Trophoblast cell (in vitro differentiated cells and primary cell): Measurements from ENCODE around the gene PADI4.
"Not testable (repeated sequence)": the region's sequence is repeated elsewhere in the genome, so short reads cannot be mapped to it uniquely, and the experiment has no call there.

Experiments used
- DNase-seq, 2 donors: peaks; one replicate each; pipeline ENCODE4 v3.0.0-alpha.2; 2016
- H2AFZ ChIP-seq: 2 replicates; pipeline ENCODE4 v1.6.1; 2013; ENCODE audit warnings: low read length, moderate library complexity, mild to moderate bottlenecking; ENCODE audit not compliant: insufficient read depth, poor library complexity
- H2AK5ac ChIP-seq: 2 replicates; pipeline ENCODE4 v1.6.1; 2013; ENCODE audit warnings: mild to moderate bottlenecking, low read length
- H2BK120ac ChIP-seq: 2 replicates; pipeline ENCODE4 v1.6.1; 2013; ENCODE audit warnings: low read length, mild to moderate bottlenecking, moderate library complexity; ENCODE audit not compliant: insufficient read depth, poor library complexity
- H2BK12ac ChIP-seq: 2 replicates; pipeline ENCODE4 v1.6.1; 2013; ENCODE audit warnings: mild to moderate bottlenecking, low read length, moderate library complexity
- H2BK5ac ChIP-seq: 2 replicates; pipeline ENCODE4 v1.6.1; 2013; ENCODE audit warnings: low read length, low read depth, moderate library complexity, mild to moderate bottlenecking; ENCODE audit not compliant: poor library complexity
- H3K14ac ChIP-seq: 2 replicates; pipeline ENCODE4 v1.6.1; 2013; ENCODE audit warnings: mild to moderate bottlenecking, low read length
- H3K18ac ChIP-seq: 2 replicates; pipeline ENCODE4 v1.6.1; 2013; ENCODE audit warnings: mild to moderate bottlenecking, low read length
- H3K23ac ChIP-seq: 2 replicates; pipeline ENCODE4 v1.6.1; 2013; ENCODE audit warnings: low read length
- H3K27ac ChIP-seq: 2 replicates; pipeline ENCODE4 v1.5.1; 2013; ENCODE audit warnings: low read depth, mild to moderate bottlenecking, inconsistent platforms, low read length, moderate library complexity
- H3K27me3 ChIP-seq: 2 replicates; pipeline ENCODE4 v1.6.1; 2013; ENCODE audit warnings: inconsistent platforms, mild to moderate bottlenecking, low read length, moderate library complexity; ENCODE audit not compliant: insufficient read depth
- H3K36me3 ChIP-seq, 2 experiments: 1 replicate in 1 of 2; 2 replicates in 1 of 2; pipeline ENCODE4 v1.6.1; 2013; ENCODE audit warnings: low read length in 2 of 2, mild to moderate bottlenecking in 2 of 2, moderate library complexity in 1 of 2; ENCODE audit not compliant: insufficient read depth in 2 of 2, control insufficient read depth in 1 of 2
- H3K4ac ChIP-seq: 2 replicates; pipeline ENCODE4 v1.6.1; 2013; ENCODE audit warnings: low read depth, mild to moderate bottlenecking, low read length, moderate library complexity
- H3K4me1 ChIP-seq, 2 experiments: 1 replicate in 1 of 2; 2 replicates in 1 of 2; pipeline ENCODE4 v1.6.1; 2013; ENCODE audit warnings: low read length in 2 of 2, mild to moderate bottlenecking in 2 of 2, moderate library complexity in 1 of 2; ENCODE audit not compliant: insufficient read depth in 2 of 2, control insufficient read depth in 1 of 2
- H3K4me2 ChIP-seq: 2 replicates; pipeline ENCODE4 v1.6.1; 2013; ENCODE audit warnings: inconsistent platforms, mild to moderate bottlenecking, low read length, moderate library complexity
- H3K4me3 ChIP-seq: 2 replicates; pipeline ENCODE4 v1.5.1; 2013; ENCODE audit warnings: mild to moderate bottlenecking, low read depth, low read length, inconsistent platforms
- H3K79me1 ChIP-seq: one replicate; pipeline ENCODE4 v1.6.1; 2013; ENCODE audit warnings: low read length
- H3K79me2 ChIP-seq: 2 replicates; pipeline ENCODE4 v1.6.1; 2013; ENCODE audit warnings: low read length, mild to moderate bottlenecking; ENCODE audit not compliant: control insufficient read depth, insufficient read depth, poor library complexity
- H3K9ac ChIP-seq: 2 replicates; pipeline ENCODE4 v1.6.1; 2013; ENCODE audit warnings: mild to moderate bottlenecking, low read length
- H3K9me3 ChIP-seq: 2 replicates; pipeline ENCODE4 v1.6.1; 2013; ENCODE audit warnings: low read depth, mild to moderate bottlenecking, control low read depth, inconsistent platforms, low read length; ENCODE audit not compliant: insufficient read depth
- H4K12ac ChIP-seq: 2 replicates; pipeline ENCODE4 v1.6.1; 2013; ENCODE audit warnings: low read depth, mild to moderate bottlenecking, low read length, moderate library complexity
- H4K8ac ChIP-seq: 2 replicates; pipeline ENCODE4 v1.6.1; 2013; ENCODE audit warnings: low read depth, mild to moderate bottlenecking, low read length, moderate library complexity
- H4K91ac ChIP-seq: one replicate; pipeline ENCODE4 v1.6.1; 2013; ENCODE audit warnings: low read depth, mild to moderate bottlenecking, low read length, moderate library complexity
- WGBS: extraction: QIAGEN DNeasy Blood & Tissue Kit; methylation state at CpG from one replicate; pipeline ENCODE4 v1.1.7; 2013; ENCODE audit warnings: missing lambda C conversion rate; ENCODE audit not compliant: insufficient read length, insufficient coverage; ENCODE audit errors: extremely low coverage; 5-methylcytosine and 5-hydroxymethylcytosine counted together

The PADI4 gene

DNA sequence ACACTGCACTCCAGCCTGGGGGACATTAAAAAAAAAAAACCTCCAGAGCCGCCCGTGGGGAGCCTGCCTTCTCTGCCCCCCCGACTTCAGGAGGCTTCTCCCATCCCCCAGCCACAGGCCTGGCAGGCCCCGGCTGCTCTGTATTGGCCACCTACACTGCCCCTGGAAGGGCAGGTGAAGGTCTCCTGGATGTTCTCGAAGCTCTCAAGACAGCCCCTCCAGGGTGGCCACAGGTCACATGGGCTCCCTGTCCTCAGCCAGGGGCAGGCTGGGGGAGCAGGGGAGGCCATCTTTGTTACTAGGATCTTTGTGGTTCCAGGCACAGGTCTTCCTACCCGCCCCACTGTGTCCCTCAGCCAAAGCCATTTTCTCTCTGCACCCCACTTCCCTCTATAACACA, 96.8 kb downstream of the PADI4 start:
- H3K23ac ChIP-seq: no peak overlapping the region
- H3K27me3 ChIP-seq: no peaks in the 10 kb centered on the region
- no peak overlapping the region for H3K18ac ChIP-seq
- no peak overlapping the region for H4K91ac ChIP-seq
- H3K4me3 ChIP-seq: no peak overlapping the region
- H3K79me2 ChIP-seq: no peaks in the 10 kb centered on the region
- no peak overlapping the region for H3K4me2 ChIP-seq
- WGBS: no CpG with 5 or more reads among the region's 6 CpGs
- H2BK120ac ChIP-seq: no peak overlapping the region
- H2BK5ac ChIP-seq: no peak overlapping the region
- peaks cover 25 to 29% of the 10 kb centered on the region in 2 experiments for H3K36me3 ChIP-seq
- no peaks in the 10 kb centered on the region for H3K79me1 ChIP-seq
- H2AK5ac ChIP-seq: no peak overlapping the region
- H4K8ac ChIP-seq: no peak overlapping the region
- no peak for DNase-seq
- no peaks in the 10 kb centered on the region for H3K4me1 ChIP-seq
- H3K9me3 ChIP-seq: peaks cover 1% of the 10 kb centered on the region
- H2BK12ac ChIP-seq: no peak overlapping the region
- H3K14ac ChIP-seq: no peak overlapping the region
- H3K27ac ChIP-seq: no peak overlapping the region
- no peak overlapping the region for H3K9ac ChIP-seq
- H3K4ac ChIP-seq: no peak overlapping the region
- H4K12ac ChIP-seq: no peak overlapping the region
- H2AFZ ChIP-seq: no peak overlapping the region

GRCh38 chr1:17405898-17406759, 98.1 kb downstream of the PADI4 start:
- Histone ChIP-seq H3K4ac (no peak overlapping the region), H3K9ac (no peak overlapping the region), H3K4me1 (no peaks in the 10 kb centered on the region), H3K27ac (no peak overlapping the region), H2AFZ (no peak overlapping the region), H3K23ac (no peak overlapping the region), H2BK5ac (no peak overlapping the region), H3K4me2 (no peak overlapping the region), H3K4me3 (no peak overlapping the region), H3K79me1 (no peaks in the 10 kb centered on the region), H3K18ac (no peak overlapping the region), H3K14ac (no peak overlapping the region), H4K8ac (no peak overlapping the region), H3K9me3 (peaks cover 1% of the 10 kb centered on the region), H2AK5ac (no peak overlapping the region), H4K12ac (no peak overlapping the region), H3K79me2 (no peaks in the 10 kb centered on the region), H3K27me3 (no peaks in the 10 kb centered on the region), H2BK120ac (no peak overlapping the region), H4K91ac (no peak overlapping the region), H3K36me3 (peaks cover 37 to 42% of the 10 kb centered on the region in 2 experiments), H2BK12ac (no peak overlapping the region)
- WGBS: no CpG with 5 or more reads among the region's 15 CpGs
- peak; percentile 56 to 79 for DNase-seq

- H3K9ac ChIP-seq, H4K8ac ChIP-seq: not testable (repeated sequence)
Observed at GRCh38 chr1:17406760-17407475, 98.9 kb downstream of the PADI4 start.

GRCh38 chr1:17407786-17408514, 100.0 kb downstream of the PADI4 start:
- H3K27ac ChIP-seq, H3K4me3 ChIP-seq, H3K18ac ChIP-seq, H3K9me3 ChIP-seq, H4K12ac ChIP-seq, H2BK5ac ChIP-seq, H3K27me3 ChIP-seq, H2BK12ac ChIP-seq, H3K14ac ChIP-seq, H3K23ac ChIP-seq, H3K9ac ChIP-seq, H2AK5ac ChIP-seq, H3K4me2 ChIP-seq, H2AFZ ChIP-seq, H3K4ac ChIP-seq, H3K79me2 ChIP-seq, H2BK120ac ChIP-seq, H4K91ac ChIP-seq, DNase-seq, H4K8ac ChIP-seq, H3K79me1 ChIP-seq: not testable (repeated sequence)
- WGBS: no CpG with 5 or more reads among the region's 30 CpGs
- Histone ChIP-seq H3K36me3 (peaks cover 50 to 60% of the 10 kb centered on the region in 2 experiments), H3K4me1 (peaks cover 9 to 10% of the 10 kb centered on the region in 2 experiments)

More at GRCh38 chr1:17406760-17407475, 98.9 kb downstream of the PADI4 start:
- H3K18ac ChIP-seq, H3K27me3 ChIP-seq, H3K27ac ChIP-seq, H3K4me3 ChIP-seq, H2BK120ac ChIP-seq, H3K9me3 ChIP-seq, H3K14ac ChIP-seq, H2BK12ac ChIP-seq, H2BK5ac ChIP-seq, DNase-seq, H3K79me2 ChIP-seq, H3K79me1 ChIP-seq, H4K91ac ChIP-seq, H2AK5ac ChIP-seq, H3K4me2 ChIP-seq, H3K4ac ChIP-seq, H4K12ac ChIP-seq, H2AFZ ChIP-seq, H3K4me1 ChIP-seq, H3K23ac ChIP-seq: not testable (repeated sequence)
- WGBS: no CpG with 5 or more reads among the region's 16 CpGs
- H3K36me3 ChIP-seq: peaks cover 41 to 49% of the 10 kb centered on the region in 2 experiments
